SK-N-SH treated with all-trans-retinoic acid at 6 μM for 48 hours (cell line): ENCODE measurements around the gene MRPL40.
A peak's percentile ranks its signal among the peaks of the same experiment; 100 is the strongest.

Experiments
- ATAC-seq: fragments of 200-7000 bp; cut with Tn5 transposase; 3 replicates; pipeline ENCODE4 v1.9.1; 2020; ENCODE audit warnings: mild to moderate bottlenecking, moderate library complexity
- ARNTL ChIP-seq: fragments of 450-650 bp; formaldehyde crosslinking; IDR thresholded peaks from 2 replicates; pipeline ENCODE4 v1.5.0; 2020; ENCODE audit warnings: low read depth, mild to moderate bottlenecking, moderate library complexity, borderline replicate concordance
- BACH2 ChIP-seq: fragments of 250-450 bp; sonication (Bioruptor Pico); IDR thresholded peaks from 2 replicates; pipeline ENCODE4 v1.9.0; 2021; ENCODE audit warnings: mild to moderate bottlenecking, borderline replicate concordance
- CSDC2 ChIP-seq: fragments of 250-450 bp; sonication (Bioruptor Pico); IDR thresholded peaks from 2 replicates; pipeline ENCODE4 v1.5.0; 2020; ENCODE audit warnings: mild to moderate bottlenecking, moderate library complexity
- CSRNP3 ChIP-seq: fragments of 250-450 bp; sonication (Bioruptor Pico); IDR thresholded peaks from 2 replicates; pipeline ENCODE4 v1.5.1; 2021; ENCODE audit warnings: mild to moderate bottlenecking, moderate library complexity
- ESRRG ChIP-seq: fragments of 250-450 bp; sonication (Bioruptor Pico); IDR thresholded peaks from 2 replicates; pipeline ENCODE4 v1.6.1; 2021; ENCODE audit warnings: mild to moderate bottlenecking
- OSR1 ChIP-seq: fragments of 250-450 bp; sonication (Bioruptor Pico); IDR thresholded peaks from 2 replicates; pipeline ENCODE4 v1.8.0; 2022; ENCODE audit warnings: moderate library complexity, mild to moderate bottlenecking, inconsistent platforms
- PATZ1 ChIP-seq: fragments of 250-450 bp; sonication (Bioruptor Pico); IDR thresholded peaks from 2 replicates; pipeline ENCODE4 v1.8.0; 2020; ENCODE audit warnings: mild to moderate bottlenecking, moderate library complexity, borderline replicate concordance
- PPARA ChIP-seq: fragments of 250-450 bp; sonication (Bioruptor Pico); IDR thresholded peaks from 2 replicates; pipeline ENCODE4 v1.5.0; 2020; ENCODE audit warnings: mild to moderate bottlenecking, borderline replicate concordance
- RARB ChIP-seq: fragments of 250-450 bp; sonication (Bioruptor Pico); IDR thresholded peaks from 2 replicates; pipeline ENCODE4 v1.8.0; 2021; ENCODE audit warnings: mild to moderate bottlenecking, moderate library complexity
- SNAI2 ChIP-seq: fragments of 250-450 bp; sonication (Bioruptor Pico); IDR thresholded peaks from 2 replicates; pipeline ENCODE4 v1.5.0; 2020; ENCODE audit warnings: mild to moderate bottlenecking, moderate library complexity
- TCF4 ChIP-seq: fragments of 250-450 bp; sonication (Bioruptor Pico); IDR thresholded peaks from 2 replicates; pipeline ENCODE4 v1.8.0; 2021; ENCODE audit warnings: mild to moderate bottlenecking, moderate library complexity, borderline replicate concordance
- TOX ChIP-seq: fragments of 250-450 bp; sonication (Bioruptor Pico); IDR thresholded peaks from 2 replicates; pipeline ENCODE4 v1.8.0; 2021; ENCODE audit warnings: mild to moderate bottlenecking, moderate library complexity, borderline replicate concordance
- ZC3H10 ChIP-seq: fragments of 250-450 bp; sonication (Bioruptor Pico); IDR thresholded peaks from 2 replicates; pipeline ENCODE4 v1.5.1; 2021; ENCODE audit warnings: mild to moderate bottlenecking, moderate library complexity
- ZFP3 ChIP-seq: fragments of 250-450 bp; sonication (Bioruptor Pico); IDR thresholded peaks from 2 replicates; pipeline ENCODE4 v1.5.0; 2020; ENCODE audit warnings: mild to moderate bottlenecking, moderate library complexity
- ZFP30 ChIP-seq: fragments of 450-650 bp; formaldehyde crosslinking; IDR thresholded peaks from 2 replicates; pipeline ENCODE4 v1.5.0; 2022; ENCODE audit warnings: mild to moderate bottlenecking, moderate library complexity
- ZNF565 ChIP-seq: fragments of 450-650 bp; formaldehyde crosslinking; conservative IDR thresholded peaks from 2 replicates; pipeline ENCODE4 v1.5.0; 2020; ENCODE audit warnings: low read depth, mild to moderate bottlenecking, moderate library complexity
- ZNF70 ChIP-seq: fragments of 450-650 bp; formaldehyde crosslinking; IDR thresholded peaks from 2 replicates; pipeline ENCODE4 v1.5.0; 2020; ENCODE audit warnings: mild to moderate bottlenecking, moderate library complexity

The MRPL40 gene

GRCh38 chr22:19419464-19420178 lies 12.7 kb upstream of the MRPL40 start:
- TF ChIP-seq PPARA (CRISPR knock-in tag): no peak
- TF ChIP-seq CSDC2 (CRISPR knock-in tag): no peak
- TF ChIP-seq ARNTL: no peak
- no peak for TF ChIP-seq PATZ1 (CRISPR knock-in tag)
- TF ChIP-seq ZFP30 (CRISPR knock-in tag): no peak
- TF ChIP-seq CSRNP3: no peak
- TF ChIP-seq TCF4 (CRISPR knock-in tag): no peak
- TF ChIP-seq ZNF565 (CRISPR knock-in tag): no peak
- TF ChIP-seq SNAI2 (CRISPR knock-in tag): no peak
- no peak for TF ChIP-seq RARB
- no peak for TF ChIP-seq ZC3H10
- ATAC-seq: no peak

- TF ChIP-seq ARNTL (no peak), ESRRG (CRISPR knock-in tag) (no peak), BACH2 (no peak)
- no peak for ATAC-seq
Observed at GRCh38 chr22:19420321-19420720, 12.0 kb upstream of the MRPL40 start.

GRCh38 chr22:19422440-19423301 lies 9.7 kb upstream of the MRPL40 start:
- TF ChIP-seq CSDC2 (CRISPR knock-in tag) (no peak), ZC3H10 (no peak), ZFP3 (CRISPR knock-in tag) (no peak), ZNF565 (CRISPR knock-in tag) (no peak), TCF4 (CRISPR knock-in tag) (no peak)
- ATAC-seq: no peak

GRCh38 chr22:19424186-19424500 lies 8.2 kb upstream of the MRPL40 start:
- no peak for TF ChIP-seq ZFP3 (CRISPR knock-in tag)
- no peak for TF ChIP-seq CSRNP3
- no peak for TF ChIP-seq BACH2
- no peak for TF ChIP-seq TOX (CRISPR knock-in tag)
- TF ChIP-seq ZNF70 (CRISPR knock-in tag): no peak
- no peak for ATAC-seq

- 0 out of 3 replicates have a peak, but pooled peaks have one; percentile 3 for ATAC-seq
- no peak for TF ChIP-seq ARNTL
- no peak for TF ChIP-seq ZFP30 (CRISPR knock-in tag)
- no peak for TF ChIP-seq PATZ1 (CRISPR knock-in tag)
- TF ChIP-seq SNAI2 (CRISPR knock-in tag): no peak
- no peak for TF ChIP-seq RARB
- no peak for TF ChIP-seq OSR1 (CRISPR knock-in tag)
Observed at GRCh38 chr22:19429950-19430889, 2.1 kb upstream of the MRPL40 start.
